Activated naive CD8-positive, alpha-beta T cell treated with anti-CD3 and anti-CD28 coated beads, Interleukin-2, amount 10 ng/mL, durations not matched to agents 7 days and 5 days (primary cell): ENCODE data around the gene CCNL2. TPM values are rescaled to one million over a fixed set of nuclear protein-coding genes. Genes with fewer than 3 reads are reported as not detected.

ENCODE experiments used
- ATAC-seq: fragments of 150-1000 bp; cut with Tn5 transposase; one replicate; pipeline ENCODE4 v1.10.0; 2021; ENCODE audit warnings: low read depth, moderate library complexity
- POLR2A ChIA-PET: fragments of 350-600 bp; sonication (Branson Sonifier 250); formaldehyde crosslinking; loops from one replicate; lab custom pipeline; 2021; ENCODE audit warnings: antibody characterized with exemption; lab: Charles Lee
- DNase-seq: peaks from one replicate; pipeline ENCODE4 v3.0.0; 2021
- H3K27ac Mint-ChIP-seq: one replicate; pipeline ENCODE4 v1.8.0; 2022; ENCODE audit warnings: mild to moderate bottlenecking, mixed read lengths
- H3K27me3 Mint-ChIP-seq: one replicate; pipeline ENCODE4 v1.8.0; 2022; ENCODE audit warnings: mild to moderate bottlenecking, moderate library complexity, mixed read lengths
- H3K36me3 Mint-ChIP-seq: one replicate; pipeline ENCODE4 v1.8.0; 2021; ENCODE audit warnings: mild to moderate bottlenecking, mixed read lengths
- H3K4me1 Mint-ChIP-seq: one replicate; pipeline ENCODE4 v1.8.0; 2021; ENCODE audit warnings: mixed read lengths
- H3K4me3 Mint-ChIP-seq: one replicate; pipeline ENCODE4 v1.8.0; 2022; ENCODE audit warnings: mild to moderate bottlenecking, moderate library complexity, mixed read lengths
- H3K9me3 Mint-ChIP-seq: one replicate; pipeline ENCODE4 v1.8.0; 2021; ENCODE audit warnings: mixed read lengths
- total RNA-seq, 2 experiments: library from RNA; stranded (reverse); gene quantifications; one replicate each; pipeline ENCODE4 v1.2.3, GENCODE V29; 2021

The CCNL2 gene
- total RNA-seq, 2 experiments from 2014 or later: 201 to 211 TPM

DNA sequence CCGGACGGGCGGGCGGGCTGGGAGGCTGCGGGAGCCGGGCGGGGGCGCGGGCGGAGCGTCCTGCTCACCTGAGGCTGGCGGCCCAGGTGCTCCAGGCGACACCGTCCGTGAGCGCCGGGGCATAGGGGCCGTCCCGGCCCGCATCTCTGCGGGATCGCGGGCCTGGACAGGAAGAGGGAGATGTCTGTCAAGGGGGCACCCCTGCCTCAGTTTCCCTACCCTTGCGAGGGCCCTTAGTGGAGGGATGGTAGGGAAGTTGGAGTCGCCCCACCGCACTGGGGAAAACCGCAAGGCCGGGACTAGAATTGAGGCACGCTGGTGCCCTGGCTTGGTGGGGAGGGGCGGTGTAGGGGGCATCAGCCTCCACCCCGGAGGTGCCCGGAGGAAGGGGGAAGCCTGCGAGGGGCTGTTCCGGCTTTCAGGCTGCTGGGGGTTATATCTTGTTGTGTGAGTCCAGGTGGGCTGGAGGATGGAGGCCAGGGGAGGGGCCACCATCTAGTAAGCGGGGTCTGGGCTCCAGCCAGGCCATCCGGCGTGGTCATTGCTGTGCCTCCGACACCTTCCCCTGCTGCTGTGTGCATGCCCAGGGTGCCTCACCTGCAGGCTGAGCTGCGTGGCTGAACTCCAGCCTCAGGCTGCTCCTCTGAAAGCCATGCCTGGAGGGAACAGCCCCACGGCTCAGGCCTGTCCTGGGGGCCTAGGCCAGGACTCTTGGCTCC is 36.9 kb upstream of the CCNL2 start:
- ATAC-seq (no peak), DNase-seq (no peak)
- Mint-ChIP-seq H3K27me3 (peaks cover 13% of the 10 kb centered on the region), H3K4me3 (peak overlapping the region; percentile 53), H3K4me1 (peaks cover 4% of the 10 kb centered on the region), H3K9me3 (no peaks in the 10 kb centered on the region), H3K36me3 (no peaks in the 10 kb centered on the region), H3K27ac (no peak overlapping the region)
- POLR2A ChIA-PET: no interaction called here

DNA sequence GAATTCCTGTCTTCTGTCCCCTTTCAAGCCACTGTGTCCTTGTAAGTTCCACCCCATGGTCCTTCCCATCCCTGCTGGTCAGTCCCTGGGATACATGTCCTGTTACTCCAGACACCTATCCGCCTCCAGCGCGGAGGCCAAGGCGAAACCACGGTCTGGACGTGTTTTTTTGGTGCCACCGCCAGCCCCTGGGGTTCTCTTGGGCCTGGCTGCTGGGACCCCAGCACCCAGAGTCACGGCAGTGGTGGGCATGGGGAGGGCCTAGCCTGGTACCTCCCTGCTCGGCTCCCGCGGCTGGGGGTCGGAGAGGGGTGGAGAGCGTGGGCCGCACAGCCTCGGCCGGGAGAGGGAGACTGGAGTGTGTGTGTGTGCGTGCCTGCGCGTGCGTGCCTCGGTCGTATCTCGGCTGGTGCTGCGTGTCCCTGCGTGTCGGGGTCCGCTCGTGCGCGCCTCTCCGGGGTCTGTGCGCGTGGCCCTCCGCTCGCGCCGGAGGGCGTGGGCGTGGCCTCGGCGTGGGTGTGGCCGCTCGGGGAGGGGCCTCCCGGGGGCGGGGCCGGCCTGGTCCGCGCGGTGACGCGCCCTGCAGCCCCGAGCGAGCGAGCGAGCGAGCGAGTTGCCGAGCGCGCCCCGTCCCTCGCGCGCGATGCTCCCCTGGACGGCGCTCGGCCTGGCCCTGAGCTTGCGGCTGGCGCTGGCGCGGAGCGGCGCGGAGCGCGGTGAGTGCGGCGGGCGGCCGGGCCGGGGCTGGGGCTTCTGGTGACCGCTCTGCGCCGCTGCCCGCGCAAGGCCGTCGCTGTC is 36.2 kb upstream of the CCNL2 start, which contains the start of gene VWA1:
VWA1 (plus strand) TSS at position 585 of the 798 bp plus-strand sequence; CDS start at position 644, 59 bp downstream.
- no peaks in the 10 kb centered on the region for H3K36me3 Mint-ChIP-seq
- DNase-seq: peak; percentile 90
- no peak within 1 kb of the TSS for H3K27ac Mint-ChIP-seq
- H3K27me3 Mint-ChIP-seq: peaks cover 13% of the 10 kb centered on the region
- peaks cover 3% of the 10 kb centered on the region for H3K4me1 Mint-ChIP-seq
- ATAC-seq: peak; percentile 74
- H3K4me3 Mint-ChIP-seq: peak within 1 kb of the TSS; percentile 53
- H3K9me3 Mint-ChIP-seq: no peaks in the 10 kb centered on the region
- POLR2A ChIA-PET: interaction anchor here (1.2 kb wide), 1 partner anchor 28 kb away, joined by 4 read pairs; the partner anchor contains the start of gene MRPL20

DNA sequence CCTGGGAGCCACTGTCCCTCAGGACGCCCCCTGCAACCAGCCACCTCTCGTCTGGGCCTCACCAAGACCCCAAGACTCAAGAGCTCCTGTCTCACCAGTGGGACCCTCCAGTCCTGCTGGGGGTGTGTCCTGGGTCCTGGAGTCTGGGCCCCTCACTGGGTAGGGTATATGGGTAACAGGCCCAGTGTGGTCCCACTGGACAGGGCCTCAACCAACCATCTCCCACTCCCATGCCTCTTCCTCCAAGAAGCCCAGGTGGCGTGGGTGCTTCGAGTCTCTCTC is 35.6 kb upstream of the CCNL2 start:
- POLR2A ChIA-PET: interaction anchor here (1.2 kb wide), 1 partner anchor 27 kb away, joined by 4 read pairs; the partner anchor contains the start of gene MRPL20

DNA sequence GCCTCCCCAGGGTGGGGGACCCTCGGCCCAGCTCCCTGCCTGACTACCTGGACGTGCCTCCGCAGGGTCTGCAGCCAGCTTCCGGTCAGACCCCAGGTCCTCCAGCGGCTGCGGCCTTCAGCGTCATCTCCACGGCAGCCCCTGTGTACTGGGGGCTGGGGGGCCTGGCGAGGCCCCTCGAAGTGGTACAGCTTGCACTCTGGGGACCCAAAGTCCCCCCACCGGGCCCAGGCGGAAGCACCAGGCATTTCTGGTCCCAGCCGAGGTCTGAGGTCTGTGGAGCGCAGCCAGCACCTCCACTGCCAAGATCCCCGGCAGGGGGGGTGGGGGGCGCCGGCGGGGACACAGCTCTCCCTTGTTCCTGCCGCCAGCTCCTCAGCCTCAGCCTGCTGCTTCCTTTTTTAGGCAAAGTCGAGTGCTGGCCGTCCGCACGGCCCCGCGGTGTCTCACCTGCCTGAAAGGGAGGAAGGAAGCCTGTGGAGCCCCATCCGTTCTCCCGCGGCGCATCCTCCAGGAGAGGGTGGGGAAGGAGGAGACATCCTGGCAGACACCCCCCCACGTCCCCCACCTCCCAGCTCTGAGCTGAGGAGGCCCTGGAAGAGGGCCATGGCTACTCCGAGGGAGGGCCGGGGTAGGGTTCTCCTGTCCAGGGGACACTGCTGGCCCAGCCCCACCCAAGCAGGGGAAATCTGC is 35.1 kb upstream of the CCNL2 start:
- no peak for ATAC-seq
- POLR2A ChIA-PET: interaction anchor here (1.2 kb wide), 1 partner anchor 27 kb away, joined by 4 read pairs; the partner anchor contains the start of gene MRPL20
- no peak overlapping the region for H3K27ac Mint-ChIP-seq

More for the DNA sequence above, 35.6 kb upstream of the CCNL2 start:
- H3K4me3 Mint-ChIP-seq: peak overlapping the region; percentile 42
- no peaks in the 10 kb centered on the region for H3K9me3 Mint-ChIP-seq
- DNase-seq (no peak), ATAC-seq (no peak)
- no peaks in the 10 kb centered on the region for H3K36me3 Mint-ChIP-seq
- H3K27ac Mint-ChIP-seq: no peak overlapping the region
- H3K27me3 Mint-ChIP-seq: peaks cover 15% of the 10 kb centered on the region
- peaks cover 3% of the 10 kb centered on the region for H3K4me1 Mint-ChIP-seq

DNA sequence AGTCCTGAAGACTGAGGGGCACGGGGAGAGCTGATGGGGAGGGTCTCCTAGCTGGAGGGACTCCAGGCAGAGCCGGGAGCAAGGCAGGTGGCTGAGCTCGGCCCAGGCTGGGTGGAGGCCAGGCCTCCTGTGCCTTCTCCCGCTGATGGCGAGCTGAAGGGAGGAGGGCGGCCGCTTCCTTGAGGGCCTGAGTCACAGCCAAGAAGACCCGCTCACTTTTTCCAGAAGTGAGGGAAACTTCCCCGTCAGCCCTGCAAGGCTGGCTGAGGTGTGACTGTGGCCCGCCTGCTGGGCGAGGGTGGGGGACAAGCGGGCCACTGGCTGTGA is 34.6 kb upstream of the CCNL2 start:
- POLR2A ChIA-PET: interaction anchor here (1.1 to 1.2 kb wide), 2 partner anchors 26 kb away, joined by 3 to 4 read pairs; partner anchors contain the start of gene MRPL20
- Mint-ChIP-seq H3K27me3 (peaks cover 23% of the 10 kb centered on the region), H3K4me3 (no peak overlapping the region), H3K4me1 (peaks cover 3% of the 10 kb centered on the region), H3K36me3 (no peaks in the 10 kb centered on the region), H3K27ac (no peak overlapping the region), H3K9me3 (no peaks in the 10 kb centered on the region)
- ATAC-seq (no peak), DNase-seq (no peak)

More for the DNA sequence above, 35.1 kb upstream of the CCNL2 start:
- no peak overlapping the region for H3K4me3 Mint-ChIP-seq
- peaks cover 20% of the 10 kb centered on the region for H3K27me3 Mint-ChIP-seq
- H3K36me3 Mint-ChIP-seq: no peaks in the 10 kb centered on the region
- H3K9me3 Mint-ChIP-seq: no peaks in the 10 kb centered on the region
- H3K4me1 Mint-ChIP-seq: peaks cover 3% of the 10 kb centered on the region
- no peak for DNase-seq

DNA sequence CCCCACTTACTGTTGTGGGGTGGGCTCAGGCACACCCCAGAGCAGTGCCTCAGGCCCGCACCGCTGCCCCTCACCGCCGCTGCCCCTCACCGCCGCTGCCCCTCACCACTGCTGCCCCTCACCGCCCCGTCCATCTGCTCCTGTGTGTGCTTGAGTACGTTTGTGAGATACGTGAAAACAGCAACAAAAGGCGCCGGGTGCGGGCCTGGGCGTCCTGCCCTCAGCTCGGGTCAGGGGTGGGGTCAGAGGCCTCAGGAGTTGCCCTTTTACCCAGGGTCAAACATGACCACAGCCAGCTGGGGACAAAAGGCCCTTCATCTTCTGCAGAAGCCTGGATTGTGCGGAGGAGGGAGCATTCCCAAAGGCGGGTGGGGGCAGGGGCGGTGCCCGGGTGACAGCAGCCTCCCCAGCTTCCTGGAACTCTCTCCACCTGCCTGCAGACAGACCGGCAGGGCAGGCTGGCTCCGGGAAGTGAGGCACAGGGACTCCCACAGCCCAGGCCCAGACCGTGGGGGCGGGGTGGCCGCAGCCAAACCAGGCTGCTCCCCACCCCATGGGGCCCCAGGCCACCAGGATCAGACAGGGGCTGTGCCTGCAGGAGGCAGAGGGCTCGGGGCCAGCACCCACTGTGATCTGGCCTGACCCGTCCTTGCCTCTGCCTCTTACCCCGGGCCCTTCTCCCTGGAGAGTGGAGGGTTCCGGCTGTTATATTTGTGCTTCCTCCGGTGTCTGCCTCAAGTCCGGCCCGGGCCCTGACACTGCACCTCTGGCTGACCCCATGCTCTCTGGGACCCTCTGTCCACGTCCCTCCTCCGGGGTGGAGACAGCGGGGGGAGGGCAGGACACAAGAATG is 34.0 kb upstream of the CCNL2 start:
- ATAC-seq: no peak
- Mint-ChIP-seq H3K4me3 (no peak overlapping the region), H3K27ac (no peak overlapping the region), H3K36me3 (no peaks in the 10 kb centered on the region), H3K9me3 (no peaks in the 10 kb centered on the region), H3K27me3 (peaks cover 28% of the 10 kb centered on the region), H3K4me1 (peaks cover 3% of the 10 kb centered on the region)
- POLR2A ChIA-PET: interaction anchor here (1.1 kb wide), 1 partner anchor 26 kb away, joined by 3 read pairs; the partner anchor contains the start of gene MRPL20
- DNase-seq: no peak

DNA sequence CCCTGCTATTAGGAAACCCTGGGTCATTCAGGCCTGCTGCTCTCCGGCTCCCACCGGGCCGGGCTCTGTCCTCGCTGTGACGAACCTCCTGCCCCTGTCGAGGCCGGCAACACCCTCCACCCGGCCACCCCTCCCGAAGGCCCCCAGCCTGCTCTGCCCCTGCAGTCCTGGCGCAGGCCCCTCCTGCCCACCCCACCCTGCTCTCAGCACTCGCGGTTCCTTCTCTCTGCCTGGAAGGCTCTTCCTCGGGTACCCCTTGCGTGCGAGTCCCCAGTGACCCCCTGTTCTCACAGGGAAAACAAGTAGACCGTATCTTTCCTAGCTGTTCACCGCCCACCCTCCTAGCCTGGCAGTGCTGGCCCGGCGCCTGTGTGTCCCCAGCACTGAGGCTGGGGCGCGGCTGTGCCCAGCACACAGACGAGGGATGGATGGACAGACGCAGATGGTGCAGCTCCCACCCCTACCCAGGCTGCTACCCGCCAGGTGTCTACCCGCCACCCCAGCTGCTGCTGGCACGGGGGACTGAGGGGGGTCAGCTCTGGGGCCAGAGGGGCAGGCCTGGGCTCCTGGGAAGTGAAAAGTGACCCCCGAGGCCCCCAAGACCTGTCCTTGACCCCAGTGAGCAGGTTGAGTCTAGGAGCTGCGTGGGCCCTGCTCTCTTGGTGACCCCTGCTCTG is 33.3 kb upstream of the CCNL2 start:
- no peak for ATAC-seq
- no peak overlapping the region for H3K27ac Mint-ChIP-seq
- H3K9me3 Mint-ChIP-seq: no peaks in the 10 kb centered on the region
- no peak for DNase-seq
- peaks cover 3% of the 10 kb centered on the region for H3K4me1 Mint-ChIP-seq
- no peaks in the 10 kb centered on the region for H3K36me3 Mint-ChIP-seq
- H3K4me3 Mint-ChIP-seq: no peak overlapping the region
- H3K27me3 Mint-ChIP-seq: peaks cover 28% of the 10 kb centered on the region
- POLR2A ChIA-PET: interaction anchor here (1.1 kb wide), 1 partner anchor 25 kb away, joined by 3 read pairs; the partner anchor contains the start of gene MRPL20

DNA sequence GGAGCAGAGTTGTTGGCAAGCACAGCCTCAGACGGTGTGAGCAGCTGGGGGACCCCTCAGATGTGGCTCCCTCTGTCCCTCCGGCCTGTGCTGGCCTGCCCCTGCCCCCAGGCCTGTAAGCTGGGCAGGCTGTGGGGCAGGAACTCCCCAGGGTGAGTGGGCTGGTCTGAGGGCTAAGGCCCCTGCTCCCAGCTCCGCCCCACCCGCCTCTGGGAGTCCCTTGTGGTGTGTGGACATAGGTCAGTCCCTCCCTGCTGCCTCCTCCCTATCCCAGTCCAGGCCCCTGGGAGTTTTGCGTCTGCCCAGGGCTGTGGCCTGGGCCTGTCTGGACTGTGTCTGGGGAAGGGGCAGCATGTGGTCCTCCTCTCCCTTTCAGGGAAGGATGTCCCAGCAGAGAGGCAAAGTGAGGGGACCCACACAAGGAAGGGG is 32.7 kb upstream of the CCNL2 start:
- Mint-ChIP-seq H3K4me3 (no peak overlapping the region), H3K9me3 (no peaks in the 10 kb centered on the region), H3K36me3 (no peaks in the 10 kb centered on the region), H3K4me1 (peaks cover 3% of the 10 kb centered on the region), H3K27ac (no peak overlapping the region), H3K27me3 (peaks cover 28% of the 10 kb centered on the region)
- ATAC-seq: no peak
- POLR2A ChIA-PET: no interaction called here
- no peak for DNase-seq

DNA sequence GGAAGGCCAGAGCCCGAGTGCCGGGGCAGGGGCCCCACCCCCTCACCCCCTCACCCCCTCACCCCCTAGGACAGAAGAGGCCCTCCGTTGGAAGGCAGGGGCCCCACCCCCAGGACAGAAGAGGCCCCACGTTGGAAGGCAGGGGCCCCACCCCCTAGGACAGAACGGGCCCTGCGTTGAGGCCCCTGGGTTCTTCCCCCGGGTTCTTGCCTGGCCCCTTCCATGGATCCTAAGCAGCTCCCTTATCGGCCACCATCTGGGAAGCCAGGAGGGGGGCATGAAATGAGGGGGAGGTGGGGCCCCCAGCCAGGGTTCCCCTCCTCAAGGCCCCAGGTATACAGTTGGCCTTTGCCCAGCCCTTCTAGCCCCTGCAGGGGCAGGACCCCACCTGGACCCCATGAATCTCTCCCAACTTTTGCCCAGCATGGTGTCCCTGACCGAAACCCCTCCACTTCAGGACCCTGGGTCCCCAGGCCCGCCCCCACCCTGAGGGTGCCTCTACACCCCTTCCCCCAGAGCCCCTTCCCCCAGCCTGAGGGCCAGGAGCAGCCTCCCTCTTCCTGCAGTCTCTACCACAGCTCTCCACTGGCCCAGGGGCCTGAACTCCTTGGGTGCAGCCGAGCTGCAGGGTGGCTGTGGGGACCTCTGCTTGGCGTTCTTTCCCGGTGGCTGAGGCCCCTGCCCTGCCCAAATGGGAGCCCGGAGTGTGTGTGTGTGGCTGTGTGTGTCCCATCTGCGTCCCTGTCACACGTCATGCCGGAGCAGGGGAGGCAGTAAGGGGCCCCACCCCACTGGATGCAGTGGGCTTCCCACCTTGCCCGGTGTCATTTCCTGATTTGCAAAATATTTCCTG is 32.1 kb upstream of the CCNL2 start:
- H3K36me3 Mint-ChIP-seq: no peaks in the 10 kb centered on the region

DNA sequence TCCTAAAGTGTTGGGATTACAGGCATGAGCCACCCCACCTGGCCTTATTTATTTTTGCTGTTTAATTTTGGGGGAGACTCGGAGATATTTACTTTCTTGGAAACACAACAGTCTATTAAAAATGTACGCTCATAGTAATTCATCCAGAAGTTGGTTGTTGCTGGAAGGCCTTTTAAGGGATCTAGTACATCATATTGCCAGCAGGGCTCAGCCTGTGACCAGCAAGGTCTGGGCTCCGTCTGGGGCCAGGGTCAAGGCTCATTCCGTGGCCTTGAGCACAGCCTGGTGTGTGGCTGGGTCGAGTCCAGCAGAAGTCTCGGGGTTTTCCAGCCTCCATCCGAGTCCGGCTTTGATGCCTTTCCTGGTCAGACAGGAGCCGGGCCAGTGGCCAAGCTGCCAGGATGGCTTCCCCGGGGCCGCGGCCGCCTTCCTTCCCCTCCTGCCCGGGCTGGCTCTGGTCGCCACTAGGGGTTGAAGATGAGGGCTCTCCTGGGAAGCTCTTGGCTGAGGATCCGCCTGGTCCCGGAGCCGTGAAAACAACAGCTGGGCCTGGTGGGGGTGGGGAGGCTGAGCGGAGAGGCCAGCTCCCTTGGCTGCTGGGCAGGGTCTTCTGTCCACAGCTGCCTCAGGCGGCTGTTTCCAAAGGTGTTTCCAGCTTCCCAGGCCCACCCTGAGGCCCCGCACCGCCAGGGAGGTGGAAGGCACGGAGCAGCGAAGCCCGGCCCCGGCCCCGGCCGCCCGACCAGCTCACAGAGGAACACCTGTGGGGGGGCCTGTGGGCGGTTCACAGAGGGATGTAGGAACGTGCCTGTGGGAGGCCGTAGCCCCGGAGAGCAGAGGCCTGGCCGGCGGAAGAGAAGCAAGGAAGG is 31.2 kb upstream of the CCNL2 start:
- H3K27ac Mint-ChIP-seq: no peak overlapping the region
- H3K4me1 Mint-ChIP-seq: peaks cover 5% of the 10 kb centered on the region
- no peaks in the 10 kb centered on the region for H3K9me3 Mint-ChIP-seq
- POLR2A ChIA-PET: no interaction called here
- ATAC-seq (no peak), DNase-seq (no peak)
- H3K4me3 Mint-ChIP-seq: no peak overlapping the region
- H3K36me3 Mint-ChIP-seq: no peaks in the 10 kb centered on the region
- peaks cover 28% of the 10 kb centered on the region for H3K27me3 Mint-ChIP-seq

More for the DNA sequence above, 32.1 kb upstream of the CCNL2 start:
- peaks cover 26% of the 10 kb centered on the region for H3K27me3 Mint-ChIP-seq
- no peaks in the 10 kb centered on the region for H3K9me3 Mint-ChIP-seq
- H3K27ac Mint-ChIP-seq: no peak overlapping the region
- H3K4me3 Mint-ChIP-seq: no peak overlapping the region
- POLR2A ChIA-PET: no interaction called here
- peaks cover 3% of the 10 kb centered on the region for H3K4me1 Mint-ChIP-seq
- DNase-seq: no peak
- ATAC-seq: no peak

DNA sequence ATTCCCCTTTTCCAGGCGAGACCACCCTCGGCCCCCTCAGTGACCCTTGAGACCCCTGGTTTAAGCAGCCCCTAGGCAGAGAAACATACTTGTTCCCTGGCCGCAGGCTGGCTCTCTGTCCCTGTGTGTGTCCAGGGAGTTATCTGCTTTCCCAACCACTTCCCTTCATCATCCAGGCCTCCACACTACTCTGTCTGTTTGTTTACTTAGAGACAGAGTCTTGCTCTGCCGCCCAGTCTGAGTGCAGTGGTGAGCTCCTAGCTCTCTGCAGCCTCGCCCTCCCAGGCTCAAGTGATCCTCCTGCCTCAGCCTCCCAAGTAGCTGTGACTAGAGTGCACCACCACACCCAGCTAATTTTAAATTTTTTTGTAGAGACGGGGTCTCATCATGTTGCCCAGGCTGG is 30.5 kb upstream of the CCNL2 start:
- peaks cover 23% of the 10 kb centered on the region for H3K27me3 Mint-ChIP-seq
- no peak overlapping the region for H3K4me3 Mint-ChIP-seq
- H3K27ac Mint-ChIP-seq: no peak overlapping the region
- H3K4me1 Mint-ChIP-seq: peaks cover 2% of the 10 kb centered on the region
- no peaks in the 10 kb centered on the region for H3K9me3 Mint-ChIP-seq
- ATAC-seq (no peak), DNase-seq (no peak)
- H3K36me3 Mint-ChIP-seq: no peaks in the 10 kb centered on the region
- POLR2A ChIA-PET: no interaction called here
